GM19023 (cell line): ENCODE results near the gene OSBP2.
"Not testable (repeated sequence)": the region's sequence is repeated elsewhere in the genome, so short reads cannot be mapped to it uniquely, and the experiment has no call there.

ENCODE experiments used
- ATAC-seq: cut with Tn5 transposase; IDR thresholded peaks from one replicate; pipeline ENCODE4 v1.9.1; 2021; ENCODE audit warnings: mild to moderate bottlenecking, moderate library complexity; ENCODE audit not compliant: unreplicated experiment

The OSBP2 gene

DNA sequence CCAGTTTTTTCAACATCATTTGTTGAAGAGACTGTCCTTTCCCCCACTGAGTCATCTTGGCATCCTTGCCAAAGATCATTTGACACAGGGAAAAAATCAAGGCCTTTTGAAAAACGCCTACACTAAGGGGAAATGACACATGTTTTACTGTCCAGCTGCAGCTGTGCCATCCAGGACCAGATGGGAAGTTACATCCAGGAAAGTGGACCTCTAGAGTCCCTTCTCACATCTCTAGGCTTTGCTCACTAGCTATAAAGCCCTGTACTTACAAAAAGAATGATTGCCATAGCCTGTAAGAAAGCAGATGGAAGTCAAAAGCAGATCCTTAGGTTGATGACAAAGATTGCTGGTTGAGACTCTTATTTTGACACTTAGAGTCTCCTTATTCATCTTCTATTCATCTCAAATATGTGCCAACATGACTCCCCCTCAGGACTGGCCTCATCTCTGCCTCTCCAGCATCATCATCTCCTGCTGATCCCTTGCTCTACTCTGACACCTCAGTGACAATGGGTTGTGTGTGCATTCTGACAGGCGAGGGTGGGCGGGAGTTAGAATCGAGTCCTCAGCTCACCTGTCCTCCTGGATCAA lies 22.8 kb downstream of the OSBP2 start:
- no peak for ATAC-seq

DNA sequence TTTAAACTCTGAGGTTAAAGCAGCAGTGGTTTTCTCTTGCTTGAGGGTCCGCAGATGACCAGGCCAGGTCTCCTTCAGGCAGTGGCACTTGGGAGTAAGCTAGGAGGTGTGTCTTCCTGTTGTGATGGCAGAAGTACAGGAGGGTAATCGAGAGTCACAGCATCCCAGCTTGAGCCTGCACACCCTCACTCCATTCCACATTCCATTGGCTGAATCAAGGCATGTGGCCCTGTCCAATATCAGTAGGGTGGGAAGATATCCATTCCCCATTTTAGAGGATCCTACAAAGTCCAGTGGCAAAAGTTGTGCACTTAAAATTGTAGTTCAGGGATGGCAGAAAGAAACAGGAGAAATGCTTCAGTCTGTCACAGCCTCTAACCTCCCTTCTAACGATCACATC lies 23.3 kb downstream of the OSBP2 start:
- no peak for ATAC-seq

DNA sequence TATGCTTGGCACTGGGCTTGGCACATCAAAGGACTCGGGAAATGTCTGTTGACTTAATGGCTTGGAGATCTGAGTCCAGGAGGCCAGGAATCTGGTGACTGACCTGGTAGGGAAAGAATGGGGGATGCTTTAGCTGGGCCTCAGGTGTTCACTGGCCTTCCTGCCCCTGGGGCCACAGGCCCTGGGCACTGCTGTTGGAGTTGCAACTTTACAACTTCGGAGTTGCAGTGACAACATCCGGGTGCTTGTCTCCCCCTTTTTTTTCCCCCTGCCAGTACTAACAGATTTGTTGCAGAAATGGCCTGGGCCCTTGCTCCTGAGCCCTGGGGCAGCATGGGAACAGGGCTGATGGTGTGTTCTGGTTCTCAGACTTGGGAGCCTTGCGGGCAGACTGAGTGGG lies 23.8 kb downstream of the OSBP2 start:
- no peak for ATAC-seq

DNA sequence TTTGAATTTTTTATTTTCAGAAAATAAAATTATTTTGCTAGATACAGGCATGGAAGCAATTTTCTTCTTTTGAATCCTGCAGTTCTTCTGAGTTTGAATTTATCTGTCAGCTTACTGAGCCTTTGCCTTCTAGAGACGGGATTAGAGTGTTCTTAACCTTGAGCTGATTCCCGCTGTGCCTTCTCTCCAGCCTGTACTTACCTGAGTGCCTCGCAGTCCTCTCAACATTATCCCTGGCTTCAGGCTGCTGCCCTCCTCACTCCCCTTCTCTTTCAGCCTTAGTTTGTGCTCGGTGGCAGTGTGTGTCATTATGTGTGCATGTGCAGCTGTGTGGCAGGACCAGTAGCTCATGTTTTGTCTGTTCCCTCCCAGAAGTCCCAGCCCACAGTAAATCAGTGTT lies 24.3 kb downstream of the OSBP2 start:
- no peak for ATAC-seq

GRCh38 chr22:30720263-30720837 lies 25.7 kb downstream of the OSBP2 start:
- ATAC-seq, result no peak

GRCh38 chr22:30721741-30722140 lies 27.1 kb downstream of the OSBP2 start:
- no peak for ATAC-seq

DNA sequence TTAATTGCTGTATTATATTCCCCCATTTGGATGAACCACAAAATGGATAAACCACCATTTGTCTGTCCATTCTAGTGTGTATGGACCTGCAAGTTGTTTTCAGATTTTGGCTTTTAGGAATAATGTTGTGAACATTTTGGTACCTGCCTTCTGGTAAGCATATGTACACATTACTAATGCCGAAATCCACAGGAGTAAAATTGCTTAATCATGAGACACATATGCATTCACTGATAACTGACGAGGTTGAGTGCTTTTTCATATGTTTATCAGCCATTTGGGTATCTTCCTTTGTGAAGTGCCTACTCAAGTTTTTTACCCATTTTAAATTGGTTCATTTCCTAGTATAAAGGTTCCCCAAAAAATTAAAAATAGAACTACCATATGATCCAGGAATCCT lies 34.2 kb downstream of the OSBP2 start:
- no peak for ATAC-seq

DNA sequence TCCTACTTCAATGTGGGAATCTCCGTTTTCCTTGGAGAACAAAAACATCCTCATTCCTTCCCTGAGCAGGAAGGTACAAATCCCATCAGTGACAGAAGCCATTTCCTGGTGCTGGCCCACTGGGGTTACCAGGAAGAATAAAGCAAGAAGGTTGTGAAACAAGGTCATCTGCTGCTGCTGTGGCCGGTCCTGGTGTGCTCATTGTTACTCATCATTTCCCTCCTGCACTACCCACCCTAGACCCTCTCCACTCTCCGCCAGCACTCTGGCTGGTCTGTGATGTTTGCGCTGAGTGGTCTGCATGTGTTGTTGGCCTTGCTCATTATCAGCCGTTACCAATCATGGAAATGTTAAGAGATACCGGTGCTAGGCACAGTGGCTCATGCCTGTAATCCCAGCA lies 37.0 kb downstream of the OSBP2 start:
- ATAC-seq, result no peak

GRCh38 chr22:30732426-30732825 lies 37.8 kb downstream of the OSBP2 start:
- ATAC-seq, result no peak

- ATAC-seq, result no peak
These were observed 38.5 kb downstream of the OSBP2 start for GRCh38 chr22:30733181-30733631.

- not testable (repeated sequence) for ATAC-seq
These were observed 45.3 kb downstream of the OSBP2 start for GRCh38 chr22:30740007-30740406.

- not testable (repeated sequence) for ATAC-seq
These were observed 45.8 kb downstream of the OSBP2 start for GRCh38 chr22:30740511-30740910.

GRCh38 chr22:30742291-30743256 lies 47.9 kb downstream of the OSBP2 start:
- ATAC-seq, result no peak

DNA sequence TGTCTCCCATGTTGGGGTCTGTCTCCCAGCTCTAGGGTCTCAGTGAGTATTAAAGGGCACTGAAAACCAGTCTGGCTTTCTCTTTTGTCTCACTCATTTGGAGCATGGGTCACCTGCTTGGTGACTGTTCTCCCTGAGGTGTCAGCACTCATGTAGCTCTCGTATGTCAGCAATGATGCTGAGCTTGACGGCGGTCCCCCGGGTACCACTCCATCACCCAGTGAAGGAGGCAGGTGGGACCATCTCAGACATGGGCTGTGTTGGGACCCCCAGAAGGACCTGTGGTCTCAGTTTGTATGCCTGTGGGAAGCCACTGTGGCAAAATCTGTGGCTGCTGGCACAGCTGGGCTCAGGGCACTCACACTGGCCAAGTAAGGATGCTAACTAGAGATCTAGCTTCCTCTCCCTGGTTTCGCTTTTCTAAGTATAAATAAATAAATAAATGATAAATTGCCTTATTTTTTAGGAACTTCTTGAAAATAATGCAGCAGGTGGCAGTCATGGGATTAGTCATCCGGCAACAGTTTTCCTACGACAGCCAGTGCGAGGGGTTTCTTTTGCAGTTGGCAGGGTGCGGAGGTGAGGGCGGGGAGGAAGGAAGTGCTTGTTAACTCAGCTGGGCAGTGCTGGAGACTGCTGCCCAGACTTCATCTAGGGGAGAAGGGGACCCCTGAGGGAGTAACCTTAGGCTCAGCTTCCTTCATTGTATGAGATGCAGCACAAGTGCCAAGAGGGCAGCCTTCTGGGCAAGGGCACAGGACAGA lies 48.8 kb downstream of the OSBP2 start:
- no peak for ATAC-seq

GRCh38 chr22:30744224-30744623 lies 49.5 kb downstream of the OSBP2 start:
- ATAC-seq, result no peak

- ATAC-seq, result no peak
These were observed 52.8 kb downstream of the OSBP2 start for GRCh38 chr22:30747493-30747892.

GRCh38 chr22:30749272-30749671 lies 54.6 kb downstream of the OSBP2 start:
- no peak for ATAC-seq

GRCh38 chr22:30749849-30750248 lies 55.2 kb downstream of the OSBP2 start:
- ATAC-seq, result no peak

DNA sequence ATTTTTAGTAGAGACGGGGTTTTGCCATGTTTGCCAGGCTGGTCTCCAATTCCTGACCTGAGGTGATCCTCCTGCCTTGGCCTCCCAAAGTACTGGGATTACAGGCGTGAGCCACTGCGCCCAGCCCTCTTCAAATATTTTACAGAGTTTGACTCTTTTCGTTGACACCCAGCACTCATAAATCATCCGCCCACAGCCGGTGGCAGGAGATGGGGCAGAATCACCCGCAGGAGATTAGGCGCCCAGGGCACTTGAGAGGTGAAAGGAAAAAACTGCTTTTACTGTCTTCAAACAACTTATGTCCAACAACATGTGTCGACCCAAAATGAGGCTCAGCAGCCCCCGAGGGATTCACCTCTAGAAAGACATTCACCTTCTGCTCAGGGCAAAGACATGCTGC lies 56.9 kb downstream of the OSBP2 start:
- ATAC-seq, result no peak

DNA sequence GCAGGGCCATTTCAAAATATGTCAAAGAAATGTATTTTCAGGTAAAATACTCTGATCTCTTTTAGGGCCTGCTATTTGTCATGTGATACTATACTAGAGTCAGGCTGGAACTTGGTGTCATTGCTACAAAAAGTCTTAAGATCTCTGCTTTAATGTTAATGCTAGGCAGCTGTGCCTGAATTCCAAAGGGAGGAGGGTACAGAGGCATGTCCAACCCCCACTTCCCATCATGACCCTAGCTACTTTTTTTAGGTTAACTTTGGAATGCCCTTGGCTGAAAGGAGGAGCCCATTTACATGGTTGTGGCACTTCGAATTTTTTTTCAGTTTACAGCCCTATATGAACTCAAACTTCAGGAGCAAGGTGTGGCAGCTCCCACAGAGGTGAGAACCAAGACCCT lies 58.1 kb downstream of the OSBP2 start:
- no peak for ATAC-seq

- no peak for ATAC-seq
These were observed 59.0 kb downstream of the OSBP2 start for GRCh38 chr22:30753701-30754100.
